HG02970 (cell line): ENCODE results near the gene PTPRR.

Experiments
- ATAC-seq: cut with Tn5 transposase; IDR thresholded peaks from one replicate; pipeline ENCODE4 v1.9.1; 2021; ENCODE audit warnings: mild to moderate bottlenecking, moderate library complexity, moderate number of reproducible peaks; ENCODE audit not compliant: unreplicated experiment, low FRiP score

Gene PTPRR

GRCh38 chr12:70659077-70659606 lies 261.4 kb downstream of the PTPRR start:
- ATAC-seq = no peak

DNA sequence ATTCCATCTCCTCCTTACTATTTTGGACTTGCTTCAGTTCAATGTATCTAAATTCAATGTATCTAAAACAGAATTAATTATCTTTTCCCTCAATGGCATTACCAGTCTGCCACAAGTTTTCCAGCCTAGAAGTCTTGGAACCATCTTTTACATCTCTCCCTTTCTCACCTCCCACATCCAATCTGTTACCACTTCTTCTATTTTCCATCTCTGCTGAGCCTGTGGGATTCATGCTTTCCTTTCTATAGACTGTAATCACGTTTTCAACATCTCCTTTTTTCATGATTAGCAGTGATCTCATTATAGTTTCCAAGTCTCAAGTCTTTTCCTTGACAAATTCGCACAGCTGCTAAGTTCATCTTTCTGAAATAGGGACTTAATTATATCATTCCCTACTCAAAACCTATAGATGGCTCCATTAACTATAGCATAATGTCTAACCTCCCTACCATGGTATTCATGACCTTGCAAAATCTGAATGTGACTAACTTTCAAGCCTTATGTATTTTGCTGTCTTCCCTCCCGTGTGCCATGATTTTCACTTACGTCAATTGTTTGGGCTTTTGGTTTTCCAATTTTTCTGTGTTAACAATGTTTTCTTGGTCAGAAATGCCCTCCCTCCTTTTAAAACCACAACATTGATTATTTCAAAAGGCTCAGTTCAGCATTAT lies 262.8 kb downstream of the PTPRR start:
- ATAC-seq = no peak

DNA sequence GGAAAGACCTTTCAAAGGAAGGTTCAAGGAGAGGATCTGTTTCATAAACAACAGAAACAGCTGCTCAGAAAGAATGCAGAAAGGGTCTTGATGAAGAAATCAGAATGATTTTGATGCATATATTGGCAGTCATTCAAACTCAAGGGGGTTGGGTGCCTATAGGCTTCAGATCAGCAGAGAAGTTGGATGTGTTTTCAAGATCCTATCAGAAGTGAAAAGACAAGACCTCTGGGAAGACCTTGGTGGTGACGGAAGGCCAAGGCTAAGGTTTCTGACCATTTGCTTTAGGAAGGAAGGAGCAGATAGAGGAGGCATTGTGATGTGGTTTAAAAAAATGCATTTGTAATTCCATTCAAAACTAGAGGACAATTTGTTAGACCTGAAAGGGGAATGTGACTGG lies 268.1 kb downstream of the PTPRR start:
- no peak for ATAC-seq

GRCh38 chr12:70648831-70649230 lies 271.7 kb downstream of the PTPRR start:
- ATAC-seq = no peak

- no peak for ATAC-seq
Observed at GRCh38 chr12:70648191-70648590, 272.3 kb downstream of the PTPRR start.

- ATAC-seq = no peak
Observed at GRCh38 chr12:70646850-70647249, 273.7 kb downstream of the PTPRR start.

- ATAC-seq = peak; percentile 52
Observed at GRCh38 chr12:70645494-70646317, 274.8 kb downstream of the PTPRR start.

DNA sequence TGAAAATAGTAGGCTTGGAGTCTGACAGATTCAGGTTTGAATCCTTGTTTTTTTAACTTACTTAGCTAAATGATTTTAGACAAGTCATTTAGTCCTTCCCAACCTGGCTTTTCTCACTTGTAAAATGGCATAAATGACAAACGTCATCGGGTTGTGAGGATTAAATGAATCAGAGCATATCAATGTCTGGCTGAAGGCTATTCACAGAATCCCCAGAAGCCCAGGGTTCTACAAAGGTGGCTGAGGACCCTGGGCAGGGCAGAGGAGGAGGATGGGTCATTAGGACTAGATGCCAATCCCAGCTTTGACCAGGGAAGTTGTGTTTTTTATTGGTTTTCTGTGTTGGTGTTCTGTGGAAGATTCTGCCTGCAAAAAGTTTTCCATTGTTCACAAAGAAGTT lies 275.7 kb downstream of the PTPRR start:
- ATAC-seq = no peak

DNA sequence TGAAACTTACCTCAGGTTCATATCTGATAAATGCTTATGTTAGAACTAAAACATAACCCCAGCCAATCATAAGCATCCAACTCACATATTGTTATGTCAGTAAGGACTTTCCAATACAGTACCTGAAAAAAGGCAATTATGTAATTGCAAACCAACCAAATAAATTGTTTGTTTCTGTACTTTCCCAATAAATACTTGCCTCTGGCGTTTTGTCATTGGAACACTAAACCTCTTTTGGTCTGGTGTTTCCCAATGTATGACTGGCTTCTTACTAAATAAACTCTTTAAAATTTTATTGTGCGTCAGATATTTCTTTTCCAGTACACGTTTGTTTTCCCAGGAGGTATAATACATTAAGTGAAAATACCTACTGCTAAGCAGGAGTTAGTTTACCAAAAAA lies 276.6 kb downstream of the PTPRR start:
- ATAC-seq = no peak

DNA sequence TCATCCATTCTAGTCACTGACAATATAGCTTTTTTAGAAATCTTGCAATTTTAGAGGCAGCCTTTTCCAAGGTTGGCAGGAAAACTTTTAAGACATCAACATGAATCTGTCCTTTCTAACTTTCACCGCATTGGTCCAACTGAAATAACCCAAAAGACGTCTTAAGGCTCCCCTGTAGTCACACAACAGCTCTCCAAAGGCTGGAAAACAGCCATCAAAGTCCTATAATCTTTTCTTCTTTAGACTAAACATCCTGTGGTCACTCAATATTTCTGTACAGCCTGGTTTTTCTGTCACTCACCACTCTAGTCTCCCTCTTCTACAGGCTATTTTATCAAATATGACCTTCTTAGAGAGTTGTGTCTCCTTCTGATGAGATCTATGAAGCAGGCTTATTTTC lies 278.8 kb downstream of the PTPRR start:
- no peak for ATAC-seq

DNA sequence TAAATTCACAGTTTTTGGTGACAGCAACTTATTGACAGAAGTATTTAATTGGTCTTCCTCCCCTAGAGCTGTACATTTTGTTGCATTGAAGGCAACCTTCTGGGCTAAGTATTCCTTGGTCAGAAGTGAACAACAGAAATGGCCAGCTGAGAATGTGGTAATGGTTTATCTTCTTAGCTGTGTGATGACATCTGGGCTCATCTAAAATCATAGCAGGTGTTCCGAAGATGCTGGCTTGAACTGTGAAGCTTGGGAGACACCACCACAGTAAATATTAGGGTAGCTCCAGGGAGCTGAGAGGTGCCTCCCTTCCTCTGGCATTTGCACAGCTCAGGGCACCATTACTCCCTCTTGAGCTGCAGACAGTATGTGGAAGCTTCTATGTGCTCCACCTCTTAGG lies 279.6 kb downstream of the PTPRR start:
- no peak for ATAC-seq

GRCh38 chr12:70639535-70639934 lies 281.0 kb downstream of the PTPRR start:
- ATAC-seq = no peak

- ATAC-seq = no peak
Observed at GRCh38 chr12:70638639-70639360, 281.7 kb downstream of the PTPRR start.

DNA sequence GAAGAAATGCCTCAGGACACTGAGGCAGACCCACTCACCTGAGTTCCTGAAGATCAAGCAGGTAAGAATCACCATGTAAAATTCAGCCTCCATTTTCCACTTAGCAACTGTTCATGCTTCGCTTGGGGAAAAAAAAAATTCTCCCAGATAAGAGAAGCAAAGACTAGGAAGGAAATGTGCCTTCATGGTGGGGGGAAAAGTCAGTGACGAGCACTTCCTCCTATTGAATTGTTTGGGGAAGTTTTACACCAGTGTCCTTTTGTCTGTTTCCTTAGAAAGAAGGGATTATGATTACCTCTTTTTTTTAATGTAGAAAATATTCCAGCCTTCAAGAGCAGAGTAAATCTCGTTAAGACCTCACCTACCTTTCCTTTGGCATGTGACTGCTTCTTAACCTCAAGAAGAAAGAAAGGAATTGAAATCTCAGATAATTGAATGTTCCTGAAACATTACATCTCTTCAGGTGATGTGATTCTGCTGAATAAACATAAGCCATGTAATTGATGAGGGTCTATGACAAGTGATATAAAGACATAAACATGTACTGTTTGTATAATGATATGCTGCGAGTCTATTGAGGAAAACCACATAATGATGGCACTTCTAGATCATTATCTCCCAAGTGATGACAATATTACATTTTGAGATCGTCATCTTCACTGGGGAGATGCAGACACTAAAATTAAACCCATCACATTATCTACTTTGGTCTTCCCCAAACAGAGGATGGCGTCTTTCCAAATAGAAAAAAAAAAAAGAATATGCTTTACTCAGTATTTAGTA lies 283.0 kb downstream of the PTPRR start, which contains the start of gene PTPRB:
Gene PTPRB, minus strand, starts transcription at position 127 of the 783 bp plus-strand sequence. Its CDS starts 34 bp downstream, at position 93.
- ATAC-seq = no peak

DNA sequence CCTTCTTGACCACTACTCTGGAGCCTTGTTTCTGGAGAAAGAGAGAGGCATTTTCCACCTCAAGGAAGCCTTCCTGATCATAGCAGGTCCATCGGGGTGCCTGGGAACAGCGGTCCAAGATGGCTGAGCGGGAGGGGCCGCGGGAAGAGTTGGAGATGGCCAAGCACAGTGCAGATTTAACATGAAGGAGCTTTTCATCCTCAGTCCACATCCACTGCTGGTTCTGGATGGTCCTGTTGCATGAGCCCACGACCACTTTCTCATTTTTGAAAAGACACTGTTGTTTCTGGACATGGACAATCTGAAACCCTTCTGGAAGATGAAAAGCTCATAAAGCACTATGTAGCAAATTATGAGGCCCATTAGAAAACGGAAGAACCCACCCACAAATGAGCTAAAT lies 284.8 kb downstream of the PTPRR start:
- no peak for ATAC-seq

DNA sequence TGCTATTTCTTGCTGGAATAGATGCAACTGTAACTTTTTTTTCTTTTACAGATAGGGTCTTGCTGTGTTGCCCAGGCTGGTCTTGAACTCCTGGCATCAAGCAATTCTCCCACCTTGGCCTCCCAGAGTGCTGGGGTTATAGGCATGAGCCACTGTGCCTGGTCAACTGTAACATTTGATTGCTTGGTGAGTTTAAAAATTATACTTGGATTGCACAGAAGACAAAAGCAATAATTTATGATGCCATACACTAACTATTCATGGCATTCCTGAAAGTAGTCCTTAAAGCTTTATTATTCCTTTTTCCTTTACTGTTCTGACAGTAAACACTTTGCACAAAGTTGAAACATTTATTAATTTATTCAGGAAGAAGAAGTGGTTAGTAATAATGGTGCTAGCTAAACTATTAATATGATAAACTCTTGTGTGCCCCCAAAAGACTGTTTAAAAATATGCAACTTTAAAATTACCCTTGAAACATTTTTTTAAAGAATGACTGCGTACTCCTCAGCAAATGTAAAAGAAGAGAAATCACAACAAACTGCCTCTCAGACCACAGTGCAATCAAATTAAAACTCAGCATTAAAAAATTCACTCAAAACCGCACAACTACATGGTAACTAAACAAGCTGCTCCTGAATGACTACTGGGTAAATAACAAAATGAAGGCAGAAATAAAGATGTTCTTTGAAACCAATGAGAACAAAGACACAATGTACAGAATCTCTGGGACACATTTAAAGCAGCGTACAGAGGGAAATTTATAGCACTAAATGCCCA lies 291.6 kb downstream of the PTPRR start:
- no peak for ATAC-seq

DNA sequence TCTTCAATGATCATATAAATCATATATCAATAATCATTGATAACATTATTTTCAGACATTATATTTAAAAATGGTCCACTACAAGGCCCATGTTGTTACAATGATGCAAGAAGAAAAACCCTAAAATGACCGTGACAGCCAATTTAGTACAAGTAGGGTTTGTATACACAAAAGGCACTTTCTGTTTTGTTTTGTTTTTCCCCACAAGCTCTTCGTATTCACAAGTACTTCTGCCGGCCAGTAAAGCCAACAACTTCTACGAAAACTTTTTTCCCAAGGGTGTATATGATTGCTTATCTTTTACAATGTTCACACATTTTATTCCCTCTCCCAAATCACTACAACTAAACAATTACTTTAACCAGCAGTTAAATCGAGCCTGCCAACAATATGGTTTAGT lies 292.9 kb downstream of the PTPRR start:
- ATAC-seq = no peak

GRCh38 chr12:70626180-70626579 lies 294.4 kb downstream of the PTPRR start:
- no peak for ATAC-seq

- ATAC-seq = no peak
Observed at GRCh38 chr12:70619471-70620152, 300.9 kb downstream of the PTPRR start.
